Vagina (tissue), 2 donors: ENCODE measurements around the gene ARHGAP6.

Experiments used
- POLR2AphosphoS5 ChIP-seq, 2 donors: sonication (generic); formaldehyde crosslinking; IDR thresholded peaks; one replicate each; pipeline ENCODE4 v1.9.0; 2017; ENCODE audit warnings: antibody characterized with exemption in 2 of 2, mild to moderate bottlenecking in 2 of 2, low read depth in 1 of 2; ENCODE audit not compliant: insufficient read depth in 1 of 2
- TF ChIP-seq, protein P1 (sequence below), 3 experiments: fragments of 450-650 bp in 2 of 3; fragments of 200-600 bp in 1 of 3; sonication (generic) in 1 of 3; IDR thresholded peaks; one replicate each; pipeline ENCODE4 v1.5.1; 2017 to 2019; ENCODE audit warnings: antibody characterized with exemption in 3 of 3, mild to moderate bottlenecking in 2 of 3, moderate library complexity in 2 of 3

DNA sequence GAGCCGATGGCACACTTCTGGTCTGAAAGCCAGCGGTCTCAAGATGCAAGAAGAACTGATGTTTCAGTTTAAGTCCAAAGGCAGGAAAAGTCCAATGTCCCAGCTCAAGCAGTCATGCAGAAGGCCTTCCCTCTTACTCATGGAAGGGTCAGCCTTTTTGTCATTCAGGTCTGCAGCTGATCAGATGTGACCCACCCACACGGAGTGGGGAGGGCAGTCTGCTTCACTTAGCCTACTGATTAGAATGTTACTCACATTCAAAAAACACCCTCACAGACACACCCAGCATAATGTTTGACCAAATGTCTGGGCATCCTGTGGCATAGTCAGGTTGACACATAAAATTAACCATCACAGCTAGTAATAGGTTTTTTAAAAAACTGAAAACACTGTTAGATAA is 548.0 kb downstream of the ARHGAP6 start:
- TF ChIP-seq, protein P1, sequence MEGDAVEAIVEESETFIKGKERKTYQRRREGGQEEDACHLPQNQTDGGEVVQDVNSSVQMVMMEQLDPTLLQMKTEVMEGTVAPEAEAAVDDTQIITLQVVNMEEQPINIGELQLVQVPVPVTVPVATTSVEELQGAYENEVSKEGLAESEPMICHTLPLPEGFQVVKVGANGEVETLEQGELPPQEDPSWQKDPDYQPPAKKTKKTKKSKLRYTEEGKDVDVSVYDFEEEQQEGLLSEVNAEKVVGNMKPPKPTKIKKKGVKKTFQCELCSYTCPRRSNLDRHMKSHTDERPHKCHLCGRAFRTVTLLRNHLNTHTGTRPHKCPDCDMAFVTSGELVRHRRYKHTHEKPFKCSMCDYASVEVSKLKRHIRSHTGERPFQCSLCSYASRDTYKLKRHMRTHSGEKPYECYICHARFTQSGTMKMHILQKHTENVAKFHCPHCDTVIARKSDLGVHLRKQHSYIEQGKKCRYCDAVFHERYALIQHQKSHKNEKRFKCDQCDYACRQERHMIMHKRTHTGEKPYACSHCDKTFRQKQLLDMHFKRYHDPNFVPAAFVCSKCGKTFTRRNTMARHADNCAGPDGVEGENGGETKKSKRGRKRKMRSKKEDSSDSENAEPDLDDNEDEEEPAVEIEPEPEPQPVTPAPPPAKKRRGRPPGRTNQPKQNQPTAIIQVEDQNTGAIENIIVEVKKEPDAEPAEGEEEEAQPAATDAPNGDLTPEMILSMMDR (IDR thresholded peaks at IDR 0.05), result no peak
- TF ChIP-seq POLR2AphosphoS5 (IDR thresholded peaks at IDR 0.05; ENCODE audit: insufficient read depth in 1 of 2, low read depth in 1 of 2), result no peak
